ENCODE measurements around the gene AMN.

Gene AMN

GRCh38 chr14:102949801-102950451, 27.5 kb downstream of the AMN start:
- peak in 1 of 2 donors; percentile 82 for DNase-seq
- intact Hi-C loops (cut with DNase I; ENCODE audit: low total_unique reads) = no loop called here
- TF ChIP-seq CTCF (IDR thresholded peaks at IDR 0.05) = no peak
- Histone ChIP-seq H3K4me1 (peaks cover 0 to 16% (median 9%) of the 10 kb centered on the region in 4 donors), H3K4me3 (no peak overlapping the region), H3K27me3 (no peaks in the 10 kb centered on the region), H3K27ac (peak overlapping the region in 1 of 2 donors; percentile 18), H3K36me3 (peaks cover 87 to 98% (median 95%) of the 10 kb centered on the region in 3 donors), H3K9me3 (no peaks in the 10 kb centered on the region)

- Histone ChIP-seq H3K4me1 (peaks cover 0 to 16% (median 9%) of the 10 kb centered on the region in 4 donors), H3K9me3 (no peaks in the 10 kb centered on the region), H3K27ac (no peak overlapping the region), H3K27me3 (no peaks in the 10 kb centered on the region), H3K4me3 (no peak overlapping the region), H3K36me3 (peaks cover 83 to 98% (median 95%) of the 10 kb centered on the region in 3 donors)
- intact Hi-C loops (cut with DNase I; ENCODE audit: low total_unique reads) = no loop called here
- no peak for TF ChIP-seq CTCF (IDR thresholded peaks at IDR 0.05)
- DNase-seq = no peak
Observed at GRCh38 chr14:102951034-102951433, 28.6 kb downstream of the AMN start.

GRCh38 chr14:102951799-102952198, 29.3 kb downstream of the AMN start:
- H3K36me3 ChIP-seq = peaks cover 81 to 98% (median 93%) of the 10 kb centered on the region in 3 donors
- H3K9me3 ChIP-seq = no peaks in the 10 kb centered on the region
- no peak overlapping the region for H3K27ac ChIP-seq
- H3K4me1 ChIP-seq = peaks cover 0 to 16% (median 9%) of the 10 kb centered on the region in 4 donors
- no peaks in the 10 kb centered on the region for H3K27me3 ChIP-seq
- DNase-seq = no peak
- intact Hi-C loops (cut with DNase I; ENCODE audit: low total_unique reads) = no loop called here
- TF ChIP-seq CTCF (IDR thresholded peaks at IDR 0.05) = no peak
- H3K4me3 ChIP-seq = no peak overlapping the region

GRCh38 chr14:102952276-102952675, 29.8 kb downstream of the AMN start:
- no peak for DNase-seq
- Histone ChIP-seq H3K36me3 (peaks cover 77 to 98% (median 90%) of the 10 kb centered on the region in 3 donors), H3K27me3 (no peaks in the 10 kb centered on the region), H3K9me3 (no peaks in the 10 kb centered on the region), H3K4me1 (peaks cover 0 to 16% (median 9%) of the 10 kb centered on the region in 4 donors), H3K4me3 (no peak overlapping the region), H3K27ac (no peak overlapping the region)
- no peak for TF ChIP-seq CTCF (IDR thresholded peaks at IDR 0.05)
- intact Hi-C loops (cut with DNase I; ENCODE audit: low total_unique reads) = no loop called here

GRCh38 chr14:102953100-102953499, 30.6 kb downstream of the AMN start:
- Histone ChIP-seq H3K4me1 (peaks cover 0 to 16% (median 9%) of the 10 kb centered on the region in 4 donors), H3K9me3 (no peaks in the 10 kb centered on the region), H3K27me3 (no peaks in the 10 kb centered on the region), H3K4me3 (no peak overlapping the region), H3K36me3 (peaks cover 80 to 99% (median 92%) of the 10 kb centered on the region in 3 donors), H3K27ac (no peak overlapping the region)
- no peak for DNase-seq
- no peak for TF ChIP-seq CTCF (IDR thresholded peaks at IDR 0.05)
- intact Hi-C loops (cut with DNase I; ENCODE audit: low total_unique reads) = no loop called here

Data from tibial artery (tissue), 4 donors.